Activated CD4-positive, CD25-positive, alpha-beta regulatory T cell treated with anti-CD3 and anti-CD28 coated beads, Interleukin-2, amount 50 U/mL, for 16 hours (primary cell): ENCODE results near the gene RNASEH1.

Experiments used
- DNase-seq: peaks from one replicate; pipeline ENCODE4 v3.0.0-alpha.2; 2020; ENCODE audit warnings: low read depth, low spot score

RNASEH1 gene, protein sequence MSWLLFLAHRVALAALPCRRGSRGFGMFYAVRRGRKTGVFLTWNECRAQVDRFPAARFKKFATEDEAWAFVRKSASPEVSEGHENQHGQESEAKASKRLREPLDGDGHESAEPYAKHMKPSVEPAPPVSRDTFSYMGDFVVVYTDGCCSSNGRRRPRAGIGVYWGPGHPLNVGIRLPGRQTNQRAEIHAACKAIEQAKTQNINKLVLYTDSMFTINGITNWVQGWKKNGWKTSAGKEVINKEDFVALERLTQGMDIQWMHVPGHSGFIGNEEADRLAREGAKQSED

DNA sequence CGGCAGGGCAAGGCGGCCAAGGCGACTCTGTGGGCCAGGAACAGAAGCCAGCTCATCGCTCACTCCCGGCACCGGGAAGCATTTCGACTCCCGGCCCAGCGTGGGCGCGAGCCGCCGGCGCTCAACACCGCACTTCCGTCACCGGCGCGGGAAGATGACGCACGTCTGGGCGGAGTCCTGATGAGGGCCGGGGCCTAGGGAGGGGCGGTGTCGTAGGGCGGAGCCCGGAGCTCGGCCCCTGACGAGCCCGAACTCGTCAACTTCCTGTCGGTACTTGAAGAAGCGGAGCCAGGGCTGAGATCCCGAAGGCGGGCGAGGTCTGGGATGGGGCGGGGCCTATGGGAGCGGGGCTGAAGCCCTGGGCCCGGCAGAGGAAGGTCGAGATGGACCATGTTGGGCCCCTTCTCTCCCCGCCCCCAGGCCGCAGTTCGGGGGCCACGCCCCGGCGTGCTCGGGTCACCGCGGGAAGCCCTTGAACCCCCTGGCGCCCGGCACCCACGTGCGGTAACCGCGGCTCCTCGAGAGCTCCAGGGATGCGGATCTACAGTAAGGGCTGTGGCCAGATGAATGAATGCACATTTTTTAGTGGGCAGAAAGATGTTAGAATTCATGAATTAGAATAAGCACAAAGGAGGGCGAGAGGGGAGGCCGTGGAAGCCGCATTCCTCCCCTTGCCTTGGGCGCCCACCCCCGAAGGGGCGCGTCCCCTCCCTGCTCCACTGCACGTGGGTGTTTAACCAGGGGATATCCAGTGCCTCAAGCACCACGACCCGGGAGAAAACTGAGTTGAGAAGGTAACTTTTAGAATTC is at the start of gene RNASEH1:
Gene RNASEH1 (minus strand): TSS at position 129 of the 810 bp plus-strand sequence. CDS start 73 bp downstream, at position 56.
- DNase-seq: peak; percentile 97

DNA sequence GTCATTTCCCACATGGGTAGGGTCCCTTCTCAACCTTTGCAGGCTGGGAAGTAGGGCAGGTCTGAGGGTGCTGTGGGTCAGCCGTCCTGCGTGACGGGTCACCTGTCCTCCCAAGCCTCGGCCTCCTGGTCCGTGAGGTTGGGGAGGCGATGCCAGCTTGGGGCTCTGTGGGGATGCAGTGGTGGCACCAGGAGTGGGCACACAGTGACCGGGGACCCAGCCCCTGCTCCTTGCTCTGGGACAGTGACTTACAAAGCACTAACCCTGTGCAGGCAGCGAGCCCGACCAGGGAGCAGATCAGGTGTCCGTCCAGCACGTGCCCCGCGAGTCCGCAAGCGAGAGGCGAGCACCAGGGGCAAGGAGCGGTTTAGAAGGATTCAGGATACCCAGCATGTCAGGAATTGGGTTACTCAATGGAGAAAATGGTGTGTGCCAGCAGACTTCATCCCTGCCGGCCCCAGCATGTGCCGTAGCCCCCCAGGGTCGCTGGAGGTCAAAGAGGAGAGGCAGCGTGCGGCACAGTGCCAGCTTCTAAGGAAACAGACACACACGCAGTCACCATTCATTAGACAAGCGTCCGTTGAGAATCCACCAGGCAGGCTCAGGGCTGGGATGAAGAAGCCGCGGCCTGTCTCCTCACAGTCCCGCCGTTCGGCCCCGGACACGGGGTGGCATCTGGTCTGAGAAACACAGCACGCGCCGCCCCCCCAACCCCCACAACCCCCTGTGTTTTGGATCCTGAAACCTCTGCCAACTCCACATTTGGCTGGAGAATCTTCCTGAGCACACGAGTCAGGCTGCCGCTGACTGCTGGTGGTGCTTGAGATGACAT is 48.5 kb upstream of the RNASEH1 start:
- DNase-seq: no peak

DNA sequence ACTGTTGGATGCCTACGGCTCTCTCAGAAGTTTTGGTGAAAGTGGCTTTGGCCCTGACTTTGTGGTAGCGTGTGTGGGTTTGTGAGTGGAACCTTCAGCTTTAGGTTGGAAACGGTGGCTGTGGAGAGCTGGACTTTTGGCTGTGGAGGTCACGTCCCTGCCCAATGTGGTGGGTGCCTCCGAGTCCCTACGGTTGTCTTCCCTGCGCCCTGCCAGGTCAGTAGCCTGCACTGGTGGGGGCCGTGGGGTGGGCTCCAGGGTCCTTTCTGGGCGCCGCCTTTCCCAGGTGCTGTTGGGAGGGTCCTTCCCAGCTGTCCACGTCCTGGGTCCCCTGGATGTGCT is 47.9 kb upstream of the RNASEH1 start:
- no peak for DNase-seq

DNA sequence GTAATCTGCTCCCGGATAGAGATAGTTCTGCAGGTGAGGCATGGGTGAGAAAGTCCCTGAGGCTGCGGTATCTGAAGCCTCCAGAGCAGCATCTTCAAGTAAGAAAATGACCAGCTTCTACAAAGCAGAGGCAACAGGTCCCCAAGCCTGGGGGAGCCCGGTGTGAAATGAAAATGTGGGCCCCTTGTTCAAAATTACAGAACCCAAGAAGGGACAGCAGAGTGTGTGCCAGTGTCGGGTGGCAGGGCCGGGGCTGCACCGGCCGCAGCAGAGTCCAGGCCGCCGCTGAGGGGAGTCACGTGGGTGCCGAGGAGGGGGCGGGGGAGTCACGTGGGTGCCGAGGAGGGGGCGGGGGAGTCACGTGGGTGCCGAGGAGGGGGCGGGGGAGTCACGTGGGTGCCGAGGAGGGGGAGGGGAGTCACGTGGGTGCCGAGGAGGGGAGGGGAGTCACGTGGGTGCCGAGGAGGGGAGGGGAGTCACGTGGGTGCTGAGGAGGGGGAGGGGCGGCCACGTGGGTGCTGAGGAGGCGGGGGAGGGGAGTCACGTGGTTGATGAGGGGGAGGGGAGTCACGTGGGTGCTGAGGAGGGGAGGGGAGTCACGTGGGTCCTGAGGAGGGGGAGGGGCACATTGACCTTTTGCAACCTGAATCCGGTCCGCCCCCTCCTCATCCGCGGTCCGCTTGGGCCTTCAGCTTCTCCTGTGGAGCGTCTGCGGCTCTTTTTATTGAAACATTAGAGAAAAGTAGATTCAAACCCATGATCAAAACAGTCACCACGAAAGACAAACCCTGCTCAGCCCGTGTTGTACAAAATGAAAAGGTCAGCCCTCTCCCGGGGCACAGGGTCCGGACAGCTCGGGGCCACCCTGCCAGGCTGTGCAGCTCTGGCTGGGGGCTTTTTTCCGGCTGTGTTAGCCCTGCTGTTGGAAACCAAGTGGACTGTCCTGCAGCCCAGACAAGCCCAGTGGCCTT is 47.1 kb upstream of the RNASEH1 start:
- no peak for DNase-seq

DNA sequence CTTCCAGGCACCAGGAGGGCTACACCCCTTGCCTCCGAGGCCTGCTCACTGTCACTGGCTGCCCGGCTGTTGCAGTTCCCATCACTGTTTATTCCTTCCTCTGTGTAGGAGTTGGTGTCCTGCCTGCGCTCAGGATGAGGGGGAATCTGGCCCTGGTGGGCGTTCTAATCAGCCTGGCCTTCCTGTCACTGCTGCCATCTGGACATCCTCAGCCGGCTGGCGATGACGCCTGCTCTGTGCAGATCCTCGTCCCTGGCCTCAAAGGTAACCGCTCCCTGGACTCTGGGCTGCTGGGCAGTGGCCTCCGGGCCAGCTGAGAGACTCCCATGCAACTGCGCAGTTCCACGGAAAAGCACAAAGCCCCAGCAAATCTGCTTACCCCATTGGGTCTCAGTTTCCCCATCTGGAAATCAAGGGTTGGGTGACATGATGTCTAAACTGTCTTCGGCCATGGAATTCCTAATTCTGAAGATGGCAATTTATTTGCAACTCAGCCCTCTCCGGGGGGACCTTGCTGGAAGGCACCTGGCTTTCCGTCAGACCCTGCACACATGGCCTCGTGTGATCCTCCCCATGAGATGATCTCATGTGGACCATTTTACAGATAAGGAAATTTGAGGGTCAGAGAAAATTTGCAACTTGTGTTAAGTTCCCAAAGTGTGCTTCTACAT is 46.2 kb upstream of the RNASEH1 start:
- no peak for DNase-seq

DNA sequence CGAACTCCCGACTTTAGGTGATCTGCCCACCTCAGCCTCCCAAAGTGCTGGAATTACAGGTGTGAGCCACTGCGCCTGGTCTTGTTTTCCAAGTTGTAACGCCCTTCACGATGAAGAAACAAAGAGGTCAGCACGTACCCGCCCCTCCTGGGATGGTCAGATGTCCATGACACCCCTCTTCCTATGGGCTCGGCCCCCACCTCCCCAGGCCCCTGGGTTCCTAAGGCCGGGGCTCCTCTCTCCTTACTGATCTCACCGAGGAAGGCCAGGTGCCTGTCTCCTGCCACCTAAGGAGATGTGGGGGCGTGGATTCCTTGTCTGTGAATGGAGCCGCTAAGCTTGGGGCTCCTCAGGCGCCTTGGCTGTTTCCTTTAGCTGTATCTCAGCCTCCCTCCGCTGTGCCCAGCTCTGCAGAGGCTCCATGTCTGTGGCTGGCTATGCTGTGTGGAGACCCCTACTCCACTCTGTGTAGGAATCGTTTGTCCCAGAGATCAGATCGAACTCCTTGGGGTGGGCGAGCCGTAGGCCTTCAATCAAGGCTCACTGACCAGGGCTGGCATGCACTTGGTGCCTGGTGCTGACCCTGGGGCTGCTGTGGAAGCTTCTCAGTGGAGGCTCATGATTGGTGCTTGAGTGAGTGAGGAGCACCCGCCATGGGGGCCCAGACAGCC is 45.5 kb upstream of the RNASEH1 start:
- DNase-seq: no peak

DNA sequence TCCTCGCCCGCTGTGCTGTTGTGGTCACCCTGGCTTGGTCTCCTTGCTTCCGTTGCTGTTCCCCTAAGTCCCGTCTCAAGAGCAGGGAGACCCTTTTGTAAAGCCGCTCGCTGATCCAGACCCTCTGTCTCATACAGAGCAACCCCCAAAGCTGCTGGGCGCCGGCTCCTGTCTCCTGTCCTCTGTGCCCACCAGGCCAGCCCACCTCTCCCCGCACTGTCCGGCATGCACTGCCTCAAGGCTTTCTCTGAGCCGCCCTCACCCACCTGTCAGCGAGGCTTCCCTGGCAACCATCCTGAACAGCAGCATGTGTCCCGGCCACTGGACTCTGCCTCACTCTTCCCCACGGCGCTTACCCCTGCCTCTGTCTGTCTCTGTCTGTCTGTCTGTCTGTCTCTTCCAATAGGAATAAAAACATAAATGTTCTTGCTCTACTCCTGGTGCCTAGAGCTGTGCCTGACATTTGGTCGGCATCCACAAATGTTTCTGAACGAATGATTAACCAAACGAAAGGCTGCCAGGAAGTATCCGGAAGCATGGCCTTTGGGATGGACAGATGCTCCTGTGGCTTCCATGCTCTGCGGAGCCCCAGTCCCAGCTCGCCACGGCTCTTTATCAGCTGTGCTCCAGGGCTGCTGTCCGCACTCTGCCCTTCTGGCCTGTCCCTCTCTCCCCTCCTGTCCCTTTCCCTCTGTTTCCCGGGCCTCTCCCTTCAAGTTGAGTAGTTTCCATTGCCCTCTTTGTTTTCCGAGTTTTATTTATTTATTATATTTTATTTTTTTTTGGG is 44.6 kb upstream of the RNASEH1 start:
- DNase-seq: no peak

DNA sequence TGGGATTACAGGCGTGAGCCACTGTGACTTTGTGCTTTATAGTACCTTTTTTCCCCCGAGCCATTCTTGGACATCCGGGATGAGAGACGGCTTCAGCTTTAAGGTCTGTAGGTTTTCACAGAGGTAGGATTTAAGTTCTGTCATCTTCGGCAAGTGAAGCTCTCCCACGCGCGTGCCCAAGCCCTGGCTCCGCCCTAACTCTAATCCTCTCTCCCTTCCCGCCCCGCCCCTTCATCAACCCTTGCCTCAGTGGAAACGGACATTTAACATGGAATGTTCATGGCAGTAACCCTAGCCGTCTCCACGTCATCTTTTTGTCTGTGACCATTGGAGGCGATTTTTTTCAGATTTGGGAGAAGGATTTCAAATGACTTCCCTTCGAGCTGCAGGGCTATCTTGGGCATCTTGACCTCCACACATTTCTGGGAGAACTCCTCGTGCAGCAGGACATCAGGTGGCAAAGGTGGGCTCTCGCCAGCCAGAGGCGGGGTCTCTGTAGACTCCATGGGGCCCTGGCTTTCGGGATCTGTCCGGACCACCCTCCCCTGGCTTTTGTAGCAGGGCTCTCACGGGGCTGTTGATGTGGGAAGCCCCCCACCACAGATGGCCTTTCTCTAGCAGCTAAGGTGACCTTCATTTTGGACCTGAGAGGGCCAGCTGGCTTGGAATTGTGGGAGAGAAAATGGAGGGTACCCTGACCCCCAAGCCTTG is 43.6 kb upstream of the RNASEH1 start:
- DNase-seq: no peak

DNA sequence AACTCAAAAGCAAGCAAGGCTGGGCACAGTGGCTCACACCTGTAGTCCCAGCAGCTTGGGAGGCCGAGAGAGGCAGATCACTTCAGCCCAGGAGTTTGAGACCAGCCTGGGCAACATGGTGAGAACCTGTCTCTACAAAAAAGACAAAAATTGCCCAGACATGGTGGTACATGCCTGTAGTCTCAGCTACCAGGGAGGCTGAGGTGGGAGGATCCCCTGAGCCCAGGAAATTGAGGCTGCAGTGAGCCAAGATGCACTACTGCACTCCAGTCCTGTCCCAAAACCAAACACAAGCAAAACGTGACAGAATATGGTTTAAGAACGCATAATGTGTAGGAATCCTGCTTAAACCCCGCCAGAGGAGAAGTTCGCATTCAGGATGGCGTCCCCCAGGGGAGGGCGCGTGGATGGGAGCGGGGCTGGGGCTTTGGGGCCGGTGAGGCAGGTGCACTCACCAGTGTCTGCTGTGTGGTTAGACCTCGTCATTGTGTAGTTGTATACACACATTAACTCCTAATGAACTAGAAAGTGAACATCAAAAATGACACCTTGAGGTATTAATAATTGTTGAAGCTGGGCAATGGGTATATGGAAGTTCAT is 42.2 kb upstream of the RNASEH1 start:
- DNase-seq: no peak

DNA sequence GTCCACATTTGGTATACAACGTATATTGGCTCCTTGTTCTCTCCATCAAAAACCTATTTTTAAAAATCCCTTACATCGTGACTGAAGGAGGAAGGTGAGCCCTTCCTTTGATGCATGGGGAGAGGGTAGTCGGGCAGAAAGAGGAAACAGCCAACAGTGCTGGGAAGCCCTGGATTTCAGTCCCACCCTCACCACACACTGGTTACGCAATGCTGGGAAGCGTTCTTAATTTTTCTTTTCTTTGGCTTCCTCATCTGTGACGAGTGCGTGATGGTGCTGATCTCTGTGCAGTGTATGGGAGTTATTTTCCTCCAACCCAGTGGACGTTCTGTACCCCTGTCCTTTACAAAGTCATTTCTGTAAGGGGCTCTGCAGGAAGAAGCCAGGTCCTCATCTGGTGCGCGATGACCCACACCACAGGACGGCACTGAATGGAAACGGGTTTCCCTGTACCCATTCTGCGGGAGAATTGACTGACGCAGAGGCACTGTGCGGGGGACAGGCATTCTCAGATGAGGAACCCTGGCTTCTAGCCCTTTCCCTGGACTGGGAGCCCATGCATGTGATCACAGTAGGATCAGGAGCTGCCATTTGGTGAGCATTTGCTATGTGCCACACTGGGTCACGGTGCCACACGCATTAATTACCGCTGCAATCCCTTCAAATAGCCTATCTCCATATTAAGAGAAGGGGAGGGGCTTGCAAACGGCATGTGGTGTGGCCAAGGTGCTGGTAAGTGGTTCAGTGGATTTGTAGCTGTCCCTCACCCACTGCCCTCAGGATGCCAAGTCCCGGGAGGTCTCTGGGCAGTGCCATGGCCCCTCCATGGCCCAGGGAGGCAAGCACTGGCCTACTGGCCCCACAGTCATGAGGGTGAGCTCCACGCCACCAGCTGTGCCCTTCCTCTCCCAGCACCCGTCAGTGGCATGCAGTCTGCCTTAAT is 41.0 kb upstream of the RNASEH1 start:
- DNase-seq: no peak

DNA sequence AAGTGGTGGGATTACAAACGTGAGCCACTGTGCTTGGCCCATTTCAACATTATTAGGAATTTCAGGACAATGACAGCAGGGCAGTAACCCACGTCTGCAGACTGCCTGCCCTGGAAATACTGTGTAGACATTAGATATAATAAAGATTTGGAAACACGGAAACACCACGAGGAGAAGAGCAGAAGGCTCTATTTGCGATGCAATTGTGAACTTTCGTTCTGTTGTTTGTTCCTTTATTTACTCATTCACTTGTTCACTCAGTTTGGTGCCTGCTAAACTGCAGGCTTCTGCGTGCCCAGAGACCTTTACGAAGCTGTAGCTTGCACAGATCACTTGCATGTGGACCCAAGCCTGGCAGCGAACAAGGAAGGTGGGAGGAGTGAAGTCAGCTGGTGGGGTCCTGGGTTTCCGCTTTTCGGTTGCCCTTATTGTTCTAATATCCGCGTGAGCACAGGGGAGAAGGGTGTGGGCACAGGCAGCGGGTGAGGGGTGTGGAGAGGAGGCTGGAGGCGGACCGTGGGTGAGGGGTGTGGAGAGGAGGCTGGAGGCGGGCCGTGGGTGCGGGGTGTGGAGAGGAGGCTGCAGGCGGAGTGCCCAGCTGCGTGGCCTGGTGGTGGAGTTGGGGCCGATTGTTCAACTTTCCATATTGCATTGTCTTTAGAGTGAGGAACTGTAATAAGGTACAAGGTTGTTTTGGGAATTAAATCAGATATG is 40.2 kb upstream of the RNASEH1 start:
- no peak for DNase-seq

DNA sequence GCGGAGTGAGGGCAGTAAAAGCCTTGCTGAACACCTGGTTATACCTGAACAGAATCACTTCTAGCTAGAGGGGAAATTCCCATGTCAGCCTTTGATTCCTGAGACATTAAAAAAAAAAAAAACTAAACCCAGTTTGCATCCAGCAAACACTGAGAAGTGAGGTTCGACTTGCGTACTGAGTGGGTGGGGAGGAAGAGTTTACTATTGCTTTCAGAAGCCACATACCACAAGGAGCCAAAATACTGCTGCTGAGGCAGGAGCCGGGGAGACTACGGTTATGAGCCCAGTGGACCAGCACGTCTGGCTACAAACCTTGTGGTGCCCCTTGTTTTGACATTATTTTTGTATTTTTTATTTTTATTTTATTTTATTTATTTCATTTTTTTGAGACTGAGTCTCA is 39.4 kb upstream of the RNASEH1 start:
- no peak for DNase-seq

DNA sequence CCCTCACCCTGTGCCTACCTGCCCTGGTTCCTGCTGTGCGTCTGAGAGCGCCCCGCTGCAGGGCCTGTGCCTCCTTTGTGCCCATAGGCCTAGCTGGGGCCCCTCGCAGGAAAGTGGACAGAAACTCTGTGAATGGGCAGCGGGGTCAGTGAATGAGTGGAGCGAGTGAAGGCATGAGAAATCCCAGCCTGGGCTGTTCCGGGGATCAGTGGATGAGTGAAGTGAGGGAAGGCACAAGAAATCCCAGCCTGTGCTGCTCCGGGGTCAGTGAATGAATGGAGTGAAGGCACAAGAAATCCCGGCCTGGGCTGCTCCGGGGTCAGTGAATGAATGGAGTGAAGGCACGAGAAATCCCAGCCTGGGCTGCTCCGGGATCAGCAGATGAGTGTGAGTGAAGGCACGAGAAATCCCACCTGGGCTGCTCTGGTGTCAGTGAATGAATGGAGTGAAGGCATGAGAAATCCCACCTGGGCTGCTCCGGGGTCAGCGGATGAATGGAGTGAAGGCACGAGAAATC is 38.8 kb upstream of the RNASEH1 start:
- no peak for DNase-seq

DNA sequence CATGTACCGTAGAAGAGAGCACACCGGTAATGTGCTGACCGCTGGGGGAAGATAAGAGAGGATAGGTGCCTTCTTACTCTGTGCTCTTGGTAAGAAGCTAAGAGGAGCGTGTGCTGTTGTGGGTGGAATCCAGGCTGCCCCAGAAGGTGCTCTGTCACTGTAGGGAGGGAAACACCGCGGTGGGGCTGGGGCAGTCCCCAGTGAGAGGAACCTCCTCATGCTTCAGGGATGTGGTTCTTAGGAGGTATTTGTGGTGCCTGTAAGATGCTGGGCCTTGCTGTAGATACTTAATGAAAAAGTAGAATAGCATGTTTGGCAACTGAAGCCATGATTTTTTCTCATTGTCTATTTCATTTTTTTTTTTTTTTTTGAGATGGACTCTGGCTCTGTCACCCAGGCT is 37.9 kb upstream of the RNASEH1 start:
- no peak for DNase-seq

DNA sequence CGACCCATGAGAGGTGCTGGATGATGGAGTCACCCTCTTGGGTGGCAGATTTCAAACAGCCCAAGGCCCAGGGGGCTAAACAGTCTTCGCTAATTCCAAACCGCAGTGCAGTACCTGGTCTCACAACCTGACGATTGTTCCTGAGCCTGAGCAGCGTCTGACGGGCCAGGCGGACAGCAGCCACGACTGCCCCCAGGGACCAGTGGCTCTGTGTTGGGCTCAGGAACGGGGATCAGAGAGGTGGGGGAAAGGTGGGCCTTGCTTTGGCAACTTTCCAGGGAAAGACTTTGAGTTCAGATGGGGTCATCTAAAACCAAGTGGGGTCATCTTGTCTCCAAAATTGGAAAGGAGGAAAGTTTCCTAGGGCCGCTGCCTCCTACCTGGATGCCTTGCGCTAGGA is 37.3 kb upstream of the RNASEH1 start:
- no peak for DNase-seq
